Hepatocyte (in vitro differentiated cells): ENCODE data around the gene TEAD1. TPM values are rescaled to one million over a fixed set of nuclear protein-coding genes. Genes with fewer than 3 reads are reported as not detected.

ENCODE experiments used
- DNase-seq: peaks from one replicate; pipeline ENCODE4 v3.0.0-alpha.2; 2016; ENCODE audit warnings: low spot score
- H2AFZ ChIP-seq: fragments of 200-600 bp; sonication (generic); 2 replicates; pipeline ENCODE4 v1.6.0; 2016; ENCODE audit warnings: antibody characterized with exemption, mild to moderate bottlenecking
- H3K27ac ChIP-seq: fragments of 200-600 bp; sonication (generic); 2 replicates; pipeline ENCODE4 v1.5.1; 2016; ENCODE audit warnings: mild to moderate bottlenecking
- H3K27me3 ChIP-seq: fragments of 200-600 bp; sonication (generic); 2 replicates; pipeline ENCODE4 v1.6.1; 2016
- H3K36me3 ChIP-seq: fragments of 200-600 bp; sonication (generic); replicated peaks from 2 replicates; pipeline ENCODE4 v1.5.1; 2016; ENCODE audit warnings: low read depth; ENCODE audit not compliant: insufficient read depth
- H3K4me1 ChIP-seq: fragments of 200-600 bp; sonication (generic); 2 replicates; pipeline ENCODE4 v1.5.1; 2016; ENCODE audit warnings: mild to moderate bottlenecking, moderate library complexity; ENCODE audit not compliant: insufficient read depth
- H3K4me2 ChIP-seq: fragments of 200-600 bp; sonication (generic); 2 replicates; pipeline ENCODE4 v1.6.0; 2016
- H3K4me3 ChIP-seq: fragments of 200-600 bp; sonication (generic); 2 replicates; pipeline ENCODE4 v1.5.1; 2016; ENCODE audit warnings: mild to moderate bottlenecking
- H3K79me2 ChIP-seq: fragments of 200-600 bp; sonication (generic); 2 replicates; pipeline ENCODE4 v1.6.0; 2017; ENCODE audit warnings: mild to moderate bottlenecking
- H3K9me2 ChIP-seq: fragments of 200-600 bp; sonication (generic); replicated peaks from 2 replicates; pipeline ENCODE4 v1.6.0; 2017; ENCODE audit warnings: mild to moderate bottlenecking; ENCODE audit not compliant: insufficient read depth
- H3K9me3 ChIP-seq: fragments of 200-600 bp; sonication (generic); 2 replicates; pipeline ENCODE4 v1.5.1; 2016; ENCODE audit warnings: low read depth, mild to moderate bottlenecking
- H4K20me1 ChIP-seq: fragments of 200-600 bp; sonication (generic); 2 replicates; pipeline ENCODE4 v1.6.0; 2016; ENCODE audit warnings: mild to moderate bottlenecking; ENCODE audit not compliant: insufficient read depth, poor library complexity, severe bottlenecking
- CTCF ChIP-seq: fragments of 200-600 bp; sonication (generic); IDR thresholded peaks from 2 replicates; pipeline ENCODE4 v1.5.1; 2016; ENCODE audit warnings: antibody characterized with exemption, mild to moderate bottlenecking; ENCODE audit not compliant: poor library complexity
- EZH2 ChIP-seq: fragments of 200-600 bp; sonication (generic); IDR thresholded peaks from 2 replicates; pipeline ENCODE4 v1.6.1; 2016; ENCODE audit warnings: antibody characterized with exemption, mild to moderate bottlenecking, borderline replicate concordance
- EZH2phosphoT487 ChIP-seq: fragments of 200-600 bp; sonication (generic); IDR thresholded peaks from one replicate; pipeline ENCODE4 v1.6.1; 2018; ENCODE audit warnings: antibody characterized with exemption, mild to moderate bottlenecking, low read depth, moderate library complexity; ENCODE audit not compliant: unreplicated experiment, severe bottlenecking
- WGBS: methylation state at CpG from one replicate; pipeline ENCODE4 v1.1.6; 2016; ENCODE audit warnings: low lambda C conversion rate; ENCODE audit errors: missing lambda C conversion rate; 5-methylcytosine and 5-hydroxymethylcytosine counted together
- polyA plus RNA-seq: library from polyadenylated mRNA; unstranded; fragments of >200 nt; fragmentation: Nextera tagmentation; extraction: Ambion mirVana; gene quantifications from 2 replicates; pipeline ENCODE4 v1.2.1, GENCODE V29; 2016
- total RNA-seq: library from RNA; depleted of rRNA; stranded (reverse); fragments of >200 nt; gene quantifications from 2 replicates; pipeline ENCODE4 v1.2.3, GENCODE V29; 2014

The TEAD1 gene
- total and polyA plus RNA-seq, 2 experiments from 2014 or later, result 37.2 to 82.2 TPM

- WGBS, result 50% methylated on average over 11 of the region's 11 CpGs
- no peak overlapping the region for H2AFZ ChIP-seq
- TF ChIP-seq EZH2, result no peak
- TF ChIP-seq CTCF, result peak; percentile 55
- no peaks in the 10 kb centered on the region for H3K27me3 ChIP-seq
- DNase-seq, result peak; percentile 49
- H3K36me3 ChIP-seq, result no peaks in the 10 kb centered on the region
- H3K27ac ChIP-seq, result no peak overlapping the region
- peaks cover 7% of the 10 kb centered on the region for H3K4me1 ChIP-seq
- H3K9me2 ChIP-seq, result no peaks in the 10 kb centered on the region
- H3K4me3 ChIP-seq, result no peak overlapping the region
- peaks cover 2% of the 10 kb centered on the region for H3K79me2 ChIP-seq
- H3K4me2 ChIP-seq, result no peak overlapping the region
- no peaks in the 10 kb centered on the region for H4K20me1 ChIP-seq
- H3K9me3 ChIP-seq, result no peaks in the 10 kb centered on the region
Observed at GRCh38 chr11:12914400-12914912, 240.2 kb downstream of the TEAD1 start.

- TF ChIP-seq EZH2 (no peak), CTCF (no peak), EZH2phosphoT487 (no peak)
- Histone ChIP-seq H4K20me1 (no peaks in the 10 kb centered on the region), H3K9me2 (no peaks in the 10 kb centered on the region), H3K4me3 (no peak overlapping the region), H3K4me1 (peaks cover 7% of the 10 kb centered on the region), H3K27ac (no peak overlapping the region), H3K27me3 (no peaks in the 10 kb centered on the region), H3K9me3 (no peaks in the 10 kb centered on the region), H3K79me2 (peaks cover 2% of the 10 kb centered on the region), H3K4me2 (no peak overlapping the region), H3K36me3 (no peaks in the 10 kb centered on the region), H2AFZ (no peak overlapping the region)
- WGBS, result 99% methylated on average over 7 of the region's 7 CpGs
- DNase-seq, result no peak
Observed at GRCh38 chr11:12915093-12915492, 240.9 kb downstream of the TEAD1 start.

- TF ChIP-seq EZH2phosphoT487 (no peak), CTCF (no peak), EZH2 (no peak)
- Histone ChIP-seq H3K4me1 (peaks cover 7% of the 10 kb centered on the region), H3K27ac (no peak overlapping the region), H2AFZ (no peak overlapping the region), H3K36me3 (no peaks in the 10 kb centered on the region), H3K4me3 (no peak overlapping the region), H3K9me3 (no peaks in the 10 kb centered on the region), H3K27me3 (no peaks in the 10 kb centered on the region), H3K4me2 (no peak overlapping the region), H4K20me1 (no peaks in the 10 kb centered on the region), H3K9me2 (no peaks in the 10 kb centered on the region), H3K79me2 (peaks cover 8% of the 10 kb centered on the region)
- 81% methylated on average over 1 of the region's 1 CpG for WGBS
- no peak for DNase-seq
Observed at GRCh38 chr11:12917822-12918221, 243.6 kb downstream of the TEAD1 start.

GRCh38 chr11:12918667-12919066 lies 244.4 kb downstream of the TEAD1 start:
- H3K9me3 ChIP-seq, result no peaks in the 10 kb centered on the region
- no peaks in the 10 kb centered on the region for H3K36me3 ChIP-seq
- peaks cover 8% of the 10 kb centered on the region for H3K79me2 ChIP-seq
- no peak overlapping the region for H3K4me2 ChIP-seq
- no peaks in the 10 kb centered on the region for H3K9me2 ChIP-seq
- H2AFZ ChIP-seq, result no peak overlapping the region
- no peak overlapping the region for H3K27ac ChIP-seq
- peaks cover 7% of the 10 kb centered on the region for H3K4me1 ChIP-seq
- H3K4me3 ChIP-seq, result no peak overlapping the region
- no peak for TF ChIP-seq EZH2
- TF ChIP-seq EZH2phosphoT487, result no peak
- no peak for TF ChIP-seq CTCF
- peaks cover 2% of the 10 kb centered on the region for H4K20me1 ChIP-seq
- DNase-seq, result no peak
- 92% methylated on average over 4 of the region's 4 CpGs for WGBS
- H3K27me3 ChIP-seq, result no peaks in the 10 kb centered on the region
